ENCODE results near the gene MYLK2.
A peak's percentile ranks its signal among the peaks of the same experiment; 100 is the strongest.
"Not testable (repeated sequence)": the region's sequence is repeated elsewhere in the genome, so short reads cannot be mapped to it uniquely, and the experiment has no call there.

Gene MYLK2

DNA sequence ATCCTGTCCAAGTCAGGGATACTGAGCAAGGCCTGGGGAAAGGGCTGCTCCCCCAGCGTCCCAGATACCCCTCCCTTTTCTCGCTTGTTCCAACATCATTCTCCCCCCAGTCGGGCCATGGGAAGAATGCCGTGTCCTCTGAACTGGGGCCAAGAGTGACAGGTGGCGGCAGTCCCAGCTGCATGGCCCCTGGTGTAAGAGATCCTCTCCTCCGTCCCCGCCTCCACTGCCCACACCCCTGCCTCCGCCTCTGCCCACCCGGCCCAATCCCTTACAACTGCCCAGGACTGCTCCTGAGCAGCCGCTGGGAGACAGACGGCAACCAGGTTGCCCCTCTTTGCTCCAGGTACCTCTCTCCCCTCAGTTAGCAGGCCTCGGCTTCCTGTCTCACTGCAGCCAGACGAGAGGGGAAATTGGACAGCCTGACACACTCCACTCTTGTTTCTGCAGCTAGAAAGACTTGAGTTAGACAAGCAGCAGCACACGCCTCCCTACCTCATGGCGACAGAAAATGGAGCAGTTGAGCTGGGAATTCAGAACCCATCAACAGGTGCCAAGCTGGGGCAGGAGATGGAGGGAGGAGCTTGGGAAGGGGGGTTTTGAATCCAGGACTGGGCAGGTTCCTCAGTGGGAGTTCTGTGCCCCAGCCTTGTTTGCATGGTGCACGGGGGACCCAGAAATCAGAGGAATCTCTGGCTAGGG, at the start of gene MYLK2:
Gene MYLK2, plus strand, starts transcription at position 274 of the 702 bp plus-strand sequence. Its CDS starts 225 bp downstream, at position 499.
- DNase-seq (ENCODE audit: low spot score) = no peak

DNA sequence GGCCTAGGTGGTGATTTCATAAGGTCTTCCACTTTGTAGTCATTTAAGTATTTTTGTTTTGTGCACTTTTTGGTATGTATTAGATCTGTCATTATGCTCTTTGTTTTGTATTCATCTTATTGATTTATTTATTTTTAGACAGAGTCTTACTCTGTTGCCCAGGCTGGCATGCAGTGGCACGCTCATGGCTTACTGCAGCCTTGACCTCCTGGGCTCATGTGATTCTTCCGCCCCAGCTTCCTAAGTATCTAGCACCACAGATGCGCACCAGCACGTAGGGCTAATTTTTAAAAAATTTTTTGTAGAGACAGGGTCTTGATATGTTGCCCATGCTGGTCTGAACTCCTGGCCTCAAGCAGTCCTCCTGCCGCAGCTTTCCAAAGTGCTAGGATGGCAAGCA, 49.5 kb upstream of the MYLK2 start:
- no peak for DNase-seq (ENCODE audit: low spot score)

DNA sequence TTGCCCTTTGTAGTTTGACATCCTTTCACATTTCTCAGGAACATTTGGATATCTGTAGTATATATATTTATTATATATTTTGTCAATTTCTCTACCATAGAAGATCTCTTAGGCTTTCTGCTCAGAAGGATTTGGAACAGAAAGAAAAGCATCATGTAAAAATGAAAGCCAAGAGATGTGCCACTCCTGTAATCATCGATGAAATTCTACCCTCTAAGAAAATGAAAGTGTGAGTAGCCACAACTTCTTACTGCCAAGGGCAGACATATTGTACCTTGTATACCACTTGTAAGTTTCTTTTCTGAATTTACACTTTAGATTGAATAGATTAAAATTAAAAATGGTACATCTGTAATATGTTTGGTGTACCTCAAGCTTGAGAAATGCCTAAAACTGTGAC, 48.9 kb upstream of the MYLK2 start:
- no peak for DNase-seq (ENCODE audit: low spot score)

DNA sequence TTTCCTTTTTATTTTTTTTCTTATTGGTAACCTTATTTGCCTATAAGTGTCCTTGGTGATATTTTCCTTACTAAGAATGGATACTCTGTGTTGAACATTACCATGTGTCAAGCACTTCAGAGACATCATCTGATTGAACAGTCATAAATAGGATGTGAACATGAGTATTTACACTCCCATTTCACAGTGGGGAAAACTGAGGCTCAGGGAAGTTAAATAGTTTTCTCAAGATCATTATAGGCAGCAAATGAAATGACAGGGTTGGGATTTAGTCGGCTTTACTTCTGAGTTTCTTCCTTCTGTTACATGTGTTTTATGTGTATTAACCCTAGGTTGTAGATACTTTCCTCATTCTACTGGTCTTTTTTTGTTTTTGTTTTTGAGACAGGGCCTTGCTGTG, 44.7 kb upstream of the MYLK2 start:
- DNase-seq (ENCODE audit: low spot score) = no peak

DNA sequence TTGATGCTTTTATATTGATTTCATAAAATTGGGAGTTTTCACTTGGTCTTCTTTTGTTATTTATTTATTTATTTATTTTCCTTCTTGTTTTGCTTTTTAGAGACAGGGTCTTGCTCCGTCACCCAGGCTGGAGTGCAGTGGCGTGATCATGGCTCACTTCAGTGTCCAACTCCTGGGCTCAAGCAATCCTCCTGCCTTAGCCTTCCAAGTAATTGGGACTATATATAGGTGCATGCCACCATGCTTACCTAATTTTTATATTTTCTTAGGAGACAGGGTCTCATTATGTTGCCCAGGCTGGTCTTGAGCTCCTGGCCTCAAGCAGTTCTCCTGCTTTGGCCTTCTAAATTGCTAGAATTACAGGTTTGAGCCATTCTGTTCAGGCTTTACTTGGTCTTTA, 38.3 kb upstream of the MYLK2 start:
- DNase-seq (ENCODE audit: low spot score) = no peak

DNA sequence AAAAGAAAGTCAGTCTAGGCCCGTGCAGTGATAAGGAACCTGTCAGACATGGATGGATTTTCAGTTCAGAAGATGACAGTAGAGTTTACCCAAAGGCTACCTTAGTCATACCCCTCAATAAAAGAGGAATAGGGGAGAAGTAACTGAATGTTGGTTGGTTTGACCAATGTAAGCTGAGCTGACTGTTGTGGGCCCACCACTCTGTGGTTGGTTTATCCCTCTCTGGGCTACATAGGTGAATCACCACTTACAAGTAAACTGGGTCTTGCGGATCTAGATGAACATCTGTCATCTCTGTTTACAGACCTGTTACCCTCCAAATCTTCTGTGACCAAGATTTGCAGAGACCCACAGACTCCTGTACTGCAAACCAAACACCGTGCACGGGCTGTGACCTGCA, 37.2 kb upstream of the MYLK2 start:
- DNase-seq (ENCODE audit: low spot score) = no peak

DNA sequence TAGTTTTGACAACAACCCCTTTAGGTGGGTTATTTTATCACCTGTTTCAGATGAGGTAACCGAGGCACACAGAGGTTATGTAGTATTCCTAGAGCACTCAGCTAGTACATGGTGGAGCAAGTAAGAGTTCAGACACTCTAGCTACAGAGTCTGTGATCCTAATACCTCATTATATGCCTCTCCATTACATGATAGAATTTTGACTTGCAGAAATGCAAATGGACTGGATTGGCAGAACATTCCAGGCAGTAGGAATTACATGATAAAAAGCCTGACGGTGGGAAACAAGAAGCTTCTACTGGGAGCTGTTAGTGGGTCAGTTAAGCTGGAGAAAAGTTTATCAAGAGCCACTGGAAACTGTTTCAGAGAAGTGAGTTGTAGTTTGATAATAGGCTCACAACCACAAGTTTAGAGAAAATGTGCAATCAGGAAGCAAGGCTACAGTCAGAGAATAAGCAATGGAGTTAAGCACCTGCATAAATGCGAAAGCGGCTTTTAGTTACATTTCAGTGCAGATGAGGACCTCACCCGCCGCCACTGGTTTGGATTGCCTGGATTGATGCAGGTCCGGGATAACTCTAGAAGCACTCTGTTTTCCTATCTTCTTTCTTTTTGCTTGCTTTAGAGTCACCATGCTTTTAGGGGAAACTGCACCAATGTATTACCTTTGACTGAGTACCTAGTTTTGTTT, 34.7 kb upstream of the MYLK2 start:
- DNase-seq (ENCODE audit: low spot score) = no peak

DNA sequence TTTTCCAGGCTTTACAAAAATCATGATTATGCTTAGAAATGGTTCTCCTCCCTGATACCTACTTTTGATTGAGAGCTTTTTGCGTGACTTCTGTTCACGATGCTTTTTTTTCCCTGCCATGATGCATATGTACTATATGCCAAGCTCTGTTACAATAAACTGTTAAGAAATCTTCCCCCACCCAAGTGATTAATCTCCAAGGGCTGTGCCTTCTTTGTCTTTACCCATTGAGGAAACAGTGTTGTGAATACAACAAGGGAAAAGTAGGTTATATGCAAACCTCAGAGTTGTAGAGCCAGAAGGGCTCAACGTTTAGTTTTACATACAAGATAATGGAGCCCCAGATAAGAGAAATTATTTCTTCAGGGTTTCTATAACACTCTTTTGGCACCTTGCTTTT, 34.1 kb upstream of the MYLK2 start:
- no peak for DNase-seq (ENCODE audit: low spot score)

DNA sequence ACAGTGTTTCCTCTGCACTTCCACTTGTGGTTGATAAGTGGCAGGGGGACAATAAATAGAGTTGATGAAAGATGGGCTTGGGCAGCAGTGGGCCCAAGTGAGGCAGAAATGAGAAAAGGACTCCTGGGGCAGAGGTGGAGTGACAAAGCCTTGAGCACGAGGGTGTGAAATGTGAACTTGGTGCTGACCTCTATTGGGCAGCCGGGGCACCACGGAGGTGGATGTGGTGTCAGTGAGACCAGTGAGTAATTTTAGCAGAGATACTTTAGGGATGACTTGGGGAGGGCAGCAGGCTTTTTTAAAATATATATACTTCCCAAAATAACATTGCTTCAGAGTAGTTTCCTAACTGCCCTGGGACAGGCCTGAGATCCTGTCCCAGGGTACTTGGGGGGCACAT, 30.6 kb upstream of the MYLK2 start:
- DNase-seq (ENCODE audit: low spot score) = no peak

DNA sequence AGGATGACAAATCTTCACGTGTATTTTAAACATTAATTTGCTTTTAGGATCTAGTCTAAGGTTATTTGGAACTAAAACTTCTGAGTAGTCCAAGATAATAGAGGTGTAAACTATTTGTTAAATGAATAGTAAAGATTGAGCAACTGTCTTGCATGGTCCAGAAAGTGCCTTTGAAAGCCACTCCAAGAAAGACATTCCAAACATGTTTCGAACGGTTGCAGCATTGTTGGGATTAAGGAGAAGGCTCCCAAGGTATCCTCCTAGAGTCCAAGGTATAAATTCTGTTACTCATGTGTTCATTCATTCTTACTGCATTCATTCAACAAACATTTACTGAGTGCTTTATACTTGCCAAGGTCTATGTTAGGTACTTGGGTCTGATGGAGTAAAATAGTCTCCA, 28.8 kb upstream of the MYLK2 start:
- no peak for DNase-seq (ENCODE audit: low spot score)

DNA sequence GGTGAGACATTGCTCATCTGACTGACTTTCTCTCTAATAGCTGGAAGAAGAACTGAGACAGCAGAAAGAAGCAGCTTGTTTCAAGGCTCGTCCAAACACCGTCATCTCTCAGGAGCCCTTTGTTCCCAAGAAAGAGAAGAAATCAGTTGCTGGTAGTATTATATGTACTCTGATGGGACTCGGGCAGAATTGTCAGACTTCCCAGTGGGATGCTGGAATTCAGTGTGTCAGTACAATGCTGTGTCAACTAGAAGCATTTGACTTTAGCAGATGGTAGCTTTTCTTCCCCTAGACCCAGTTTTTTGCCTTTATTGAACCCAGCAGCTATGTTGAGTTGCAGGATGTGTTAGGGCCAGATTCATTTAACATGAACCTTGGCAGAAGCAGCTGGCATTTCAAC, 21.8 kb upstream of the MYLK2 start:
- DNase-seq (ENCODE audit: low spot score) = no peak

DNA sequence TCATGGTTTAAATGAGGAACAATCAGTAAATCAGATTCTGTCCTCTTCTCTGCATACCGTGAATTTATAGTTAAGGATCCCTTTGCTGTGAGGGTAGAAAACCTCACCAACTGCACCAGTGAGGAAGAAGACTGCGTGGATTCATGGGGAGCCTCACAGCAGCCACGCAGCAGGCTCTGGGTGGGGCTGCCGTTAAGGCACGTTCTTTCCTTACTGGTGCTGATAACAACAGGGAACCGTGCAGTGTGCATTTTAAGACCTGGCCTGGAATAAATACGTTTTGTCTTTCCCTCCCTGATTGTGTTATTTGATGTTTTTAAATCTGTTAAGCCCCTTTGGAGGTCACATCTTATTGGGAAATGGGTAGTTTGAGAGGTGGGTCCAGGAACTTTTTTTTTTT, 17.6 kb upstream of the MYLK2 start:
- peak; percentile 15 for DNase-seq (ENCODE audit: low spot score)

DNA sequence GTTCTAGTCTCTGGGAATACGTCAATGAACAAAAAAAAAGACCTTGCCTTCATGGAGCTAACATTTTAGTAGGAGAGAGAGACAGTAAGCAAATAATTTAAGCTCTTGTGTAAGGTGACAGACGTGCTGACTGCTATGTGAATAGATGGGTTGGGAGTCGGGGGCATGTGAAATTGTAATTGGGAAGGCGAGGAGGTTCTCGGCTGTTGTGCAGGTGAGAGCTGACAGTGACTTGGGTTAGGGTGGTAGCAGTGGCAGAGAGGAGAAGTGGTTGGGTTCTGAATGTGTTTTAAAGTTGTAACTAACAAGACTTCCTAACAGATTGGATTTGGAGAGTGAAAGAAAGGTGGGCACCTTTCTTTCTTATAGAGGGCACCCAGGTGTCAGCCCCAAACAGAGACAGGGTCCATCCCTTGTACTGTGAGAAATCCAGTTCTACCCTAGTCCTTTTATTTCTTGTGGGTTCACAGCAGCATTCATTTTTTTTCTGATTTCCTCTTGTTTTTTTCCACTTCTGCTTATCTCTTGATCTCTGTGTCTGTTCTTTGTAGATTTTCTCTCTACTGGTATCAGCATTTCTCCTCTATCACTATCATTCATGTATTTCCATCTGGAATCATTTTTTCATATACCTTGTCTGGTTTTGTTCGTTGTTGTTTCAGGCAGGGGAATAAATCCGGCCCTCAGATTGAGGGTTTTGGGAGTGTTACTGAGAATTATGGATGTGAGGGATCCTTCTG, 15.4 kb upstream of the MYLK2 start:
- DNase-seq (ENCODE audit: low spot score) = no peak

DNA sequence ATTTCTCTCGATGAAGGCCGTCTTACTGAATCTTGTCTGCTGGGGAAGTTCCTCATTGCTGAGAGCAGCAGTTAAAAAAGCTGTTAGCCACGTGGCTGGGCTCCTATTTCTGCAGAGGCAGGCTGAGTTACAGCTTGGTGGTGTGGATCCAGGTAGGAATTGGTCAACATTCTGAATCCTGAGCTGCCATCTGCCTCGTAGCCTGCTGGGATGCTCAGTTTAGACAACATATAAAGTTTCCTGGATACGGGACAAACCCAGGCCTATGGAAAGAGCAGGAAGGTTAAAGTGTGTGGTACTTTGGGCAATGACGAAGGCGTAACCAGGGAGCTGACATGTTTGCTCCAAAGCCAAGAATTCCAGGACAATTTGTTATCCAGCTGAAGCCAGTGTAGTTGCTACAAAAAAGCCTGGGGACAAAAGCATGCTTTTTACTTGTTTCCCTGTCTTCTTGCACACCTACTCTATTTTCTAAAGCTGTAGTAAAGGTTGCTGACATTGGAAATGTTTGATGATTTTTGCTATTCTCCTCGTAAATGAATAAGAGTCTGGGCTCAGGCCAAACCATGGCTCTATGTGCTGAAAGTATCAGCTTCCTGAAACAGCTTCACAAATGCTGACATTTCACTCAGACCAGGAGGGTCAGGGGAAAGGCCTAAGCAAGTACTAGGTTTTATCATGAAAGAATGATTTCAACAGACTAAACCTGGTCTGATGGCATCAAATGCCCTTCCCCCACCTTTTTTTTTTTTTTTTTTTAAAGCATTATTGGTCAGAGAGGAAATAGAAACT, 12.4 kb upstream of the MYLK2 start:
- no peak for DNase-seq (ENCODE audit: low spot score)

DNA sequence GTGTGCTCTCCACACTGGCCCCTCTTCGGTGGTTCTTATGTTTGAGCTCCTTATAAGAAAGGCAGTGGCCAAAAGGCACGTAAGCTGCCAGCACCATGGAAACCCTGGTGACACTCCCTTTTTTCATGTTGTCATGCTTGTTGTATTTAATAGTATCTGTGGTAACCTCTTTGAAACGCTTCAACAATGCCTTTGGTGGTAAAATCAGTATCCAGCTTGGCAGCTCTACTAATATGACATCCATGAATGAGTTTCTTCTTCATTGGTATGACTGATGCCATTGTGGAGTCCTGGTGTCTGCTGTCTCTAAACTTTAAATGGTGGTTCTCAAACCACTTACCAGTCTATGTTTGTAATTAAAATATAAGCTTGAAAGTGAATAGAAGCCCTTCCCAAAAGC, 10.7 kb upstream of the MYLK2 start:
- no peak for DNase-seq (ENCODE audit: low spot score)

DNA sequence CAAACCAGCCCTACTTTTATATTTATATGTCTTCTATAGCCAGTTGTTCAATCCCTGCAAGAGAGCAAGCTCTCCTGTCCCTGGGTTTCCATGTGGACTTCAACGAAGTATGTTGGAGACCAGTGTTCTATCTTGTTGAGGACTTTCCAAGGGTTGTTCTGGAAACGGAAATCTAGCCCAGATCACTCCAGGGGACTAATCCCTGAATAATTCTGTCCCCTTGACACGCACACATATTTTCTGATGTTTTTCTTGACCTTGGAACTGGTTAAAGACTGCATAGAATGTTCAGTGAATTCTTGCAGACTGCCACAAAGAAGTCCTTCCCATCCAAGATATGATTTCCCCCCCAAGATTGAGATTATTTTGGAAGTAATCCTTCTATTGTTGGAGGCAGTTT, 9.5 kb upstream of the MYLK2 start:
- DNase-seq (ENCODE audit: low spot score) = no peak

DNA sequence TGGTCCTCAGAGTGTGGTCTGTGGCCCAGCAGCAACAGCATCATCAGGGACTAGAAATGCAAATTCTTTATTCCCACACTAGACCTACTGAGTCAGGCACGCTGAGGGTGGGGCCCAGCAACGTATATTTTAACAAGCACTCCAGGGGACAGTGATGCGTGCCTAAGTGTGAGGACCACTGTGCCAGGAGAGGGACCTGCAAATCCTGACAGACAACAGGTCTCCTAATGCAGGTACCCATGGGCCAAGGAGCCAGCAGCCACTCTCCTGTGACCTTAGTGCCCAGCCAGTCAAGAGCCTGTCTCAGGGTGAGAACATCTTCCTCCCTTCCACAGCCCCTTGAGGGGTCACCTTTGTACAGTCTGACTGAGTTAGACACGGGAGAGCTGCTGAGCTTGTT, 8.0 kb upstream of the MYLK2 start:
- no peak for DNase-seq (ENCODE audit: low spot score)

DNA sequence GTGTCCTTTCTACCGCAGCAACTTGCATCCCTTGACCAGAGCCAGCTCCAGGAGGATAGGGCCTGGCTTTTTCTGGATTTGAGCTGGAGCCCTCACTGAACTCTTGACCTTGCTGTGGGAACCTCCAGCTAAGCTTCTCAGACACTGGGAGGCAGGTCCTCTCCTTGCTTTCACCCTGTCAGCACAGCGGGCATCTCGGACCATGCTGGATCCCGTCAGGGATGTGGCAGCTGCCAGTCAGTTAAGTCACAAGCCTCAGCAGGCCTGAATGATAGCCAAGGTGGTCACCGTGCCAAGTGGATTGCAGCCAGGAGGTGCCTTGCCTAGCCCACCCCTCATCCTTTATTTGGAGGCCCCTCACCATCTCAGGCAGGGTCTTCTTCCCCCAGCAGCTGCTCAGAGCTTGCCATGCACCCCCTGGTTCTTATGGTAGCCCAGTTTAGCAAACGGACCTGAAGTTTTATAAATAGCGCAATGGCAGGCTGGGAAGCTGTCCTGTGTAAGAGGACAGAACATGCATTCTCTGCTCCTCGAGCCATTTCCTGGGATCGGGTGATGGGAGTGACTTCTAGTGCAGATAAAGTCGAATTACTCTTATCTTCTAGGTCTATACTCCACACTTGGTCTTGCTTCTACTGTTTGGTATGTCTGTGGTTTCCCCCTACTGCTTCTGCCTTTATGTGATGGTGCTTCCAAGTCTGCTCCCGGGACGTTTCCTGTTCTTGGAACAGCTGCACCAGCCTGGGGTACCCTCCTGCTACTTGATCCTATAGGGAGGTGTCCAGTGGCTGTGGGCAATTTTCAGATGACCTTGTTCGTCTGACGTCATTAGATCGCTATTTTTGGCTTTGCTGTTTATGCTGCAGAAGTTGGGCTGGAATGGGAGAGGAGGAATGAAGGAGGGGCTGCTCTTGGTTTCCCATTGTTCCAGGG, 7.1 kb upstream of the MYLK2 start:
- no peak for DNase-seq (ENCODE audit: low spot score)

DNA sequence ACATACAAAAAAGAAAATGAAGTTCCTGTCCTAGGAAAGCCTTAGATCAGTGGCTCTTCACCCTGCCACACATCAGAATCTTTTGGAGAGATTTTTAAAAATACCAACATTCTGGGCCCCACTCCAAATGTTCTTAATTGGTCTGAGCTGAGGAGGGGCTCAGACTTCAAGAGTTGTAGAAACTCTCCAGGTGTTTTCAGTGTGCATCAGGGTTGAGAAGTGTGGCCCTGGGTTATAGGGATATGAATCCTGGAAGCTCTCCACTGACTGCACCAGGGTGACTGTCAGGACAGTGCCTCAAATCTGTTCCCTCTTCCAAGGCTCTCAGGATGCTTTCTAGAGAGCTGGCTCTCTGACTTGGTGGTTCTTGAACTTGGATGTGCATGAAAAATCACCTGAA, 5.5 kb upstream of the MYLK2 start:
- DNase-seq (ENCODE audit: low spot score) = no peak

DNA sequence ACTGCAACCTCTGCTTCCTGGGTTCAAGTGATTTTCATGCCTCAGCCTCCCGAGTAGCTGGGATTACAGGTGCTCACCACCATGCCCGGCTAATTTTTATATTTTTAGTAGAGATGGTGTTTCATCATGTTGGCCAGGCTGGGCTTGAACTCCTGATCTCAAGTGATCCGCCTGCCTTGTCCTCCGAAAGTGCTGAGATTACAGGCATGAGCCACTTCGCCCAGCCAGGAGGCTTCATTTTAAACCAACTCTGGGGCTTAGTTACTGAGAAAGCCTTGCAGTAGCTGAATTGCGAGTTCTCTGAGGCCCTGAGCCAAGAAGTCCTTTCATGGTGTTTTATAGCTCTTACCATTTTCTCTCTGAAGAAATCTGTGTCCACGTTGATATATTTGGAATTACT, 5.0 kb upstream of the MYLK2 start:
- DNase-seq (ENCODE audit: low spot score) = not testable (repeated sequence)

DNA sequence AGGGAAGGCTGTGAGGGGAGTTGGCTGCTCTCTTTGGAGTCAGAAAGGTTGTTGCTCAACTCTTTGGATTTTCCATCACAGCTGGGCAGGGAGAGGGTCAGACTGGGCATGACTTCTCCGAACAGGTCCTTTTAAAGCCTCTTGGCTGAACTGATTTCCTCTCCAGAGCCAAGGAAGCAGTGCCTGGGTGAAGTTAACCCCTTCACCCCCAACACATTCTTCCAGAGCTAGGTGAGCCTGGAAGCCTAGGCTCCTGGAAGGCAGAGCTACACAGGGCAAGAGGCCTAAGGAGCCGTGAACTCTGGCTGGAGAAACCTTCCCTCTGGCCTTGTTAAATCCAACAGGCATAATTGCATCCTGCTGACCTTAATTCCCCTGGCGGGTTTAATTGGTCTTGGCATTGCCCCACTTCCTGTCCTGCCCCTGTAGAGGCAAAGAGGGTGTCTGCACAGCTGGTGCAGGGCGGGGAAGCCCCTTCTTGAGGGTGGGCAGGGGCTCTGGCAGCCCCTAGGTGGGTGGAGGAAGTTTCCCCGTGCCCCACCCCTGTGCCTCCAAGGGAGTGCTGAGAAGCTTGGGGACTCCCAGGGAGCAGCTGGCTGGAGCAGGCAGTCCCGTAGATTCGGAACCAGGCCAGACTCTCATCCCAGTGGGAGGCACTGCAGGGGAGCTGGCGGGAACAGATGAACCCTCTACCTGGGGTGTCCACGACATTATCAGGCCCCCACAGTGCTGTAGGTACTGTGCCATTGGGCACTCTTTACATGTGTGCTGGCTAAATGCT, 3.6 kb upstream of the MYLK2 start:
- no peak for DNase-seq (ENCODE audit: low spot score)
